A549 (cell line): ENCODE measurements around the gene PCDHGA7.
"Not testable (repeated sequence)": the region's sequence is repeated elsewhere in the genome, so short reads cannot be mapped to it uniquely, and the experiment has no call there.

Experiments used
- CTCF ChIP-seq: fragments of >200 bp; sonication (Bioruptor Twin); formaldehyde crosslinking; IDR thresholded peaks from 3 replicates; pipeline ENCODE4 v1.5.1; 2016
- ELK1 ChIP-seq: fragments of 150-350 bp; IDR thresholded peaks from 2 replicates; pipeline ENCODE4 v1.6.1; 2014; ENCODE audit warnings: low read depth, mild to moderate bottlenecking, low read length
- HOXB13 ChIP-seq: fragments of 250-450 bp; sonication (Bioruptor Pico); IDR thresholded peaks from 2 replicates; pipeline ENCODE4 v1.5.0; 2020; ENCODE audit warnings: low read depth, mild to moderate bottlenecking, moderate library complexity
- POLR2A ChIP-seq: IDR thresholded peaks from 2 replicates; pipeline ENCODE4 v1.6.1; 2012; ENCODE audit warnings: mild to moderate bottlenecking, low read length

- not testable (repeated sequence) for TF ChIP-seq CTCF; POLR2A; HOXB13 (CRISPR knock-in tag); ELK1
Measured at GRCh38 chr5:141432308-141432707, 49.8 kb downstream of the PCDHGA7 start.
